D341Med (cell line): ENCODE measurements around the gene MED17.

Experiments
- DNase-seq: peaks from one replicate; pipeline ENCODE4 v3.0.0; 2012; ENCODE audit warnings: low spot score

The MED17 gene

DNA sequence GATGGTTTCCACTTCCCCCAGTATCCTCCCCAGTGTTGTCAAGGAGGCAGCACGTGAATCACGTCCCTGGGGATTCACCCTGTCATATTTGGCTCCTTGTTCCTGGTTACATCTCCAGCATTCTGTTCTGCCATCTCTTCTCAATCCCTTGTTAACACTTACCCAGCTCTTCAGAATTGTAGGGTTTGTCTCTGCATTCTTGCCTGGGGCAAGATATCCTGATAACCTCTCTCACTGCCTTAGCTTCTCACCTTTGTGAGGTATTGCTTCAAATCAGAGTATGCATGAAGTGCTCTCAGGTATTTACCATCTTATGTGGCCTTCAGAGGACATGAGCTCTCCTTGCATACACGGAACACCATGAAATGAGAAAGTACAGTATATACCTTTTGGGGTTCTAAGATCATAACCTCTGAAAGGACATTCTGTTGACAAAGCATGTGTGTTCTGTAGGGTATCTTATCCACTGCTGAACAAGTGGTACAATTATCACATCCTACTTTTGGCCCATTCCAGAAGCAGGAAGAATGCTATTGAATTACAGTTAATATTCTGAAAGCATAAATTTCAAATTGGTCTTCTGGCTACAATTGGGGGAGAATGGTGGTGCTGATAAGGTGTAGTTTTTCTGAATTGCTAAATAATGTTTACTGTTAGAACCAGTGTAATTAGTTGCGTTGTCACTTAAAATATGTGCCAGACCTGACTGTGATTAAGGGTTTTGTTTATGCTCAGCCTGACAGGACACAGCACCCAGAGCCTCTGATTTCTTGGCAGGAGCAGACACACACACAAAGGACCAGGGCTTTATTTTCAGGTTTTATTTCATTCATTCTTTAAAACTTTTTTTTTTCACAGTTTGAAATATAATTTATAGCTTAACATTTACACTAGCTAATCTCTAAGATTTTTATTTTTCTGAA lies 33.6 kb downstream of the MED17 start:
- DNase-seq, result no peak

DNA sequence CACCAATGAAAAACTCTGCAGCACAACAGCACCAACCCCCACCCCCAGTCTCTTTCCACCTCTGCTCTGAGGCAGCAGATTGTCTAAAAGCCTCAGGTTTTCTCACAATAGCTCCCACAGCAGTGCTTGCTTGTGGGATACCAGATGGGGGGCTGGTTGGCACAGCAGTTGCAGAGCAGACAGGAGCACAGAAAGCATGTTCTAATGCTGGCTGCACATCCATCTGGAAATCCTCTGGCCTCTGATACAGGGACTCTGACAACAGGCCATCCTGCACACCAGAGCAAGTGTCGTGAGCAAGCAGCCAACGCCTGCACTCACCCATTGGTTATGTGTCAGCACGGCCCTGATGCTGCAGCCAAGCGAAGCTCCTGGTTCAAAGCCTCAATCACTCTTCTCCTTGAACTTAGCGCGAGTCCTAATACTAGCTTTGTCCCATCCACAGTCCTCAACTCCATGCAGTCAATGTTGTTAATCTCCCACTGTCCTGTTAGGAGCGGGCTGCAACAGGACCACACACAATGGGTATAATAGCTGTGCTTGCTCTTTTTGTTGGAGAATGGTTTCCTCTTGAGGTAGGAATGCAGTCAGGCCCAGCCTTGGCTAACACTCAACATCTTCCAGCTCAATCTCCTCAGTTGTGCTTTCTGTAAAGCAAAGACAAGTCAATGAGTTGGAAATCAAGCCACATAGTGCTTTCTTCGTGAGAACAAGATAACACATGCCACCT lies 36.0 kb downstream of the MED17 start:
- DNase-seq, result no peak

DNA sequence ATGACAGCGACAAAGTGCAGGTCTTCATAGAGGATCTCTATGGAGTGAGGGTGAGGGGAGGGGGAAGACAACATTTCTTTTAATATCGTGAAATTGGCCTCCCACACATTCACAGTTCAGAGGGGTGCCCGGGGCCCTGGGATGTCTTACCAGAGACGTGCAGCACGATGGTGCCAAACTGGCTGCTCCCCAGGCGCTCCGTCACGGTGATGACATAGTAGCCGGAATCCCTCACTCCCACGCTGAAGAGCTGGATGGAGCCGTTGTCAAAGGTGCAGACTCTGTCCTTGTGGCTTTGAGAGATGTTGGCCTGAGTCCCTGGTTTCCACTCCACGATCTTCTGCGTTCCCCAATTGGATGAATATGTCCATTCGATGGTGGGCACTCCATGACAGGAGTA lies 36.8 kb downstream of the MED17 start:
- no peak for DNase-seq

DNA sequence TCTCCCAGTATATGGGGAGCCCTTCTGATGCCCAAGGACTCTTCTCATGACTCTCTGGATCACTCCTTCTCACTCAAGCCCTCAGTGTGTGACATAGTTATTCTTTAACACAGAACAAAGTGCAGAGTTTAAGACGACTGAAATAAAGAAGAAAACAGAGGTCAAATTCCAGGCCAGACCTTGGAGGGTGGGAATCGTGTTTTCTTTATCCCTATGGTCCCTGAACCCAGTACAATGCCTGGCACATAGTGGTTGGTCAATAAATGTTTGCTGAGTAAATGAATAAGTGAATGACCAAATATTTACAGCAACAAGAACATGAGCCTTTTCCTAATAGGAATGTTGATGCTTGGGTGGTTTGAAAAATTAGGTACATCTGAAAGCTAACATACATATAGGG lies 37.5 kb downstream of the MED17 start:
- DNase-seq, result no peak

DNA sequence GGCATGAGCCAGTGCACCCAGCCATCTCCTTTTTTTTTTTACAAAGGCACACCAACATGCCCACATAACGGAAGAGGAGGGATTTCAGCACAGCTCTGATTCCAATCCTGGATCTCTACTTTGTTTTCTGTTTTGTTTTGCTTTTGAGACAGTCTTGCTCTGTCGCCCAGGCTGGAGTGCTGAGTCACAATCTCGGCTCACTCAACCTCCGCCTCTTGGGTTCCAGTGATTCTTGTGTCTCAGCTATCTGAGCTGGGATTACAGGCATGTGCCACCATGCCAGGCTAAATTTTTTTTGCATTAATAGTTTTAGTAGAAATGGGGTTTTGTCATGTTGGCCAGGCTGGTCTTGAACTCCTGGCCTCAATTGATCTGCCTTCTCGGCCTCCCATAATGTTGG lies 38.3 kb downstream of the MED17 start:
- DNase-seq, result no peak

DNA sequence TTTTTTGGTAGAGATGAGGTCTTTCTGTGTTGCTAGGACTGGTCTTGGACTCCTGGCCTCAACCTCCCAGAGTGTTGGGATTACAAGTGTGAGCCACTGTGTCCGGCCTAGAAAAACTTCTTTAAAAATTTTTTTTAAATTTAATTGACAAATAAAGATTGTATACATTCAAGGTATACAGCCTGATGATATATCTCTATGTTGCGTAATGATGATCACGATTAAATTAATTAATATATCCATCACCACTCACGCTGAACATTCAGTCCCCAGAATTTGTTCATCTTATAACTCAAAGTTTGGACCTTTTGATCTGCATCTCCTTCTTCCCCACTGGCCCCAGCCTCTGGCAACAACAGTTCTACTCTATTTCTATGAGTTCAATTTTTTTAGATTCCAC lies 39.1 kb downstream of the MED17 start:
- no peak for DNase-seq

DNA sequence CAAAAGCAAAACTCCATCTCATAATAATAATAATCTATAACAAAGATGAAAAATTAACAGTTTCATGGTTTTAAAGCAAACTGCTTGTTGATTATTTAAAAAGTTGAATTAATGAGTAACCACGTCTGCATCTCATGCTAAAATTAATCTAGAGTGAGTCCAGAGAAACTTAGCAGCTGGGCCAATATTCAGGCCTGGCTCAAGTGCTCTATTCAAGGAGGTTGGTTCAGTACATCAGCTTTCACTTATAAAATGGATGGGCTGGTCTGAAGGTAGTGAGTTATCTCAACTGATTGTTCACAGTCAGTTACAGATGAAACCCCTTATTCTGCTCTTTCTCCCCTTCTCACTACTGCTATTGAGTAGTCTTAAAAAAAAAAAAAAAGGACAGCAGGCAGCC lies 43.3 kb downstream of the MED17 start:
- DNase-seq, result no peak

DNA sequence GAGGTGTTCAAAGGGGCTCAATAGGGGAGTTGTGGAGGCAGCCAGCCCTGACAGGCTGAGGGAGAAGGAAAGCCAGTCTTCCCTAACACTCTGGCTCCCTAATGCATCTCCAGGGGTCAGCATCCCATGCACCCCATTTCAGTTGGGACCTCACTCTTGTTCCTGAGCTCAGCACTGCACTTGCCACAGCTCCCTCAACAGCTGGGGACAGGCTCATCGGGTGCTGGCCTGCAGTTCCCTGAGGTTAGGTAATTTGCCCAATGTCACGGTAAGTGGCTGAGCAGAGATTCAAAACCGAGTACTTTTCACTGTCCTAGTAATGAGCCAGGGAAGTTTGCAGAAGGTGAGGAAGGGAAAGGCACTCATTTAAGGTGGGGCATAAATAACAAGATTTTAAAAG lies 45.5 kb downstream of the MED17 start:
- DNase-seq, result no peak

DNA sequence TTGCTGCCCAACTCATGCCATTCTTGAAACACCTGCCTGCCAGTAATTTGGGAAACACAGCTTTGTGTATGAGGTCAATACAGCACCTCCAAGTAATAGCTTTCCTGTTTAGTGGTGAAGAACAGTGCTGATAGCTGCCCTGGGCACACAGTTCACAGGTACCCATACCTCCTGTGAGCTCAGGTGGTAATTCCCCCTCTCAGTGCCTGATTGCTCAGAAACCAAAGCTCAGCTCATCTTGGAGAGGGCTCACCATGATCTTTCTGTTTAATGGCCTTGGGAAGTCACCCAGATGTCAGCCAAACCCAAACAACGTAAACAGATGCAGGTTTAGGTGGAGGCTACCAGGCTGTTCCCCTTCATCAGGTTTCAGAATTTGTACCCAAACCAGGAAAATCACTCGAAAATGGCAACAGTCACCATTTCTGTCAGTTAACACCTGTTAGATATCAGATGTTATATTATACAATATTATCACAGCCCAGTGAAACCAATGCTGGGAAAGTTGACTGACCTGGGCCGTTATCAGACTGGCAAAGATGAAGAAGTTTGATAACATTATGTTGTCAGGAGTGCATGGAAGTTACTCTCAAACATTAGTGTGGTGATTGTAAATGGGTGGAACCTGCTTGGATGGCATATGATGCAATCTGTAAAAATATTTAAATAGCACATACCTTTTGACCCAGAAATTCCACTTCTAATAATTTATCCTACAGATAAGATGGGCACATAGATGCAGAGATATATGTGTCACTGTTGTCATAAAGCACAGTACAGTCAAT lies 47.5 kb downstream of the MED17 start:
- no peak for DNase-seq

DNA sequence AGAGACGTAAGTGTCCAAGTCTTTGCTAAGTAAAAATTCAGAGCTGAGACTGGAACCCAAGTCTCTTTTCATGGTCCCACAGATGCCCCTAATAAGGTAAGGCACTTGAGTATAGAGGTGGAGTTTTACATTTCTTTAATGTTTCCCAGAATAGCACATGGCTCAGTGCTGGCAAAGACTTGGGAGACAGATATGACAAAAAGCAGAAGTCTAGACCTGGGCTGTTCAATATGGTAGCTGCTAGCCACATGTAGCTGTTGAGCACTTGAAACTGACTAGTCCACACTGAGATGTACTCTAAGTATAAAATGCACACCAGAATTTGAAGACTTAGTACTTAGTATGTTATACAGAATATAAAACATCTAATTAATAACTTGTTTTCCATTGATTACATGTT lies 48.7 kb downstream of the MED17 start:
- no peak for DNase-seq

DNA sequence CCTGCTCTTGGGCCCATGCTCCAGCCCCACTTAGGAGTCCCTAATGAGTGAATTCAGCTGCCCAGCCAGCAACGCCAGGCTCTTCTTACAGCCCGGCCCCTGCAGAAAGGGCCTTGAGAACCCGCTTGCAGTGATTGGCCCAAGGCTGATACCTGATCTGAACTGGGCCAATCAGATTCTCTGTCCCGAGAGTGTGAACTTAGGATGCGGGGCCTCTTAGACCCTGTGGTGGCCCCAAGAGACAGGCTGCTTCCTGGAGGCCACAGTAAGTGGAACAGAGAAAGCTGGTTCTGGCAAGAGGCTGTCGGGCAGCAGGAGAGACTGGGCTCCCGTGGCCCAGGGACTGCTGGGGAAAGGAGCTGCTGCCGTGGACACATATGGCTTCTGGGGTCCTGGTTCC lies 54.9 kb downstream of the MED17 start:
- DNase-seq, result no peak

DNA sequence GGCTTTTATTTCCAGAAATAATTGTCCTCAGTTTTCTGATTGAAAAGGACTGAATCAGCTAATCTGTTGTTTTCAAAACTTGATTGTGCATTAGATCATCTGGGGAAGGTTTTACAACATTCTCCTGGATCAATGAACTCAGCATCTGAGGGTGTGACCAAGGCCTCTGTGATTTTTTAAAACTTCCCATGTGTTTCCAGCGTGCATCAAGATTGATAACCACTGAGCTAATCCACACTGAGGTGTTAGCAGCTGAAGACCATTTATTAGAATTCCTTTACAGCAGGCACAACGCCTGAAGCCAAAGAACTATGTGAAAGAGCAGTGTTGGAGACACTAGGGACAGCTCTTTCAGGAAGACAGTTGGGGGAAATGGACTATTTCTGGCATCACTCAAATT lies 56.1 kb downstream of the MED17 start:
- no peak for DNase-seq

DNA sequence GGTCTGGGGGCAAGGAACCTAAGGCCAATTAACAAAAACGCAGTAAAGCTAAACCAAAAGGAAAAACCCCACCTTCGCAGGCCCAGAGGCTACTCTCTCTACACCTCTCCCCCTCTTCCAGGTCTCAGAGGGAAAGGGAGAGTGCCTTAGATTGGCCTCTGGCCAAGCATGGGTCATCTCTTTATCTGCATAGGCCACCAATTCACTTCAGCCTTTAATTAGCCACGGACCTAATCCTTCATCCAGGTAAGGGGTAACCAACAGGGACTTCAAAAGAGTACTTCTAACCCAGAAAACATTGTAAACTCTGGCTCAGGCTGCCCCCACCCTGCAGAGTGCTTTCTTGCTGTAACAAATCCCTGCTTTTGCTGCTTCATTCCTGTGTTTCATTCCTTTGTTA lies 56.9 kb downstream of the MED17 start:
- DNase-seq, result no peak

DNA sequence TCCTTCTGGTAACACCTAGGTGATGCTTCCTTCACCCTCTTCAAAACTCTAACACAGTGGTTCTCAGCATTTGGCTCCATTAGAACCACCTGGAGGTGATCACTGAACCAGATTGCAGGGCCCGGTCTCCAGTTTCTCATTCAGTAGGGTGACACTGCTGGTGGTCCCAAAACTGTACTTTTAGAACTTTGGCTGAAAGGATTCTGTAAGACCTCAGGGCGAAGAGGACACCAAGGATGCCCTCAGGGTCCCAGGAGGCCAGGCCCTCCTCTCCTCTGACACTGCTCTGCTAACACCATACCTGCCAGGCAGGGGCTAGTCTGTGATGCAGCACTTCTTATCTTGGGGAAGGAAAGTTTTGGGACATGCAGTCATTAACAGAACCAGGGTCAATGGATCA lies 57.4 kb downstream of the MED17 start:
- no peak for DNase-seq

DNA sequence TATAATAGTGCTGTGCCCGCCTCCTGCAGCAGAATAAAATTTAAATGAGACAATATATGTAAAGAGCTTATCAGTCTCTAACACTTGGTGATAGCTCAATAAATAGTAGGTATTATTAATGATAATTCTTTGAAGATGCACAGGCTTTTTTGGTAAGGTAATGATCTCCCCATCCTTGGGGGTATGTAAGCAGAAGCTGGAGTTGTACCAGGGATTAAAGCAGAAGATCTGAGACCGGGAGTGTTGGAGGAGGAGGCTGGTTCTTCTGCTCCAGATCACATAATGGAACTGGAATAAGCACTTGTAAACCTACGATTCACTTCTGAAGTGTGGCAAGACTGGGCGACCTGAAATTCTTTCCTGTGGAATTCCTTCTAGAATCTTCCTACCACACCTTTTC lies 58.0 kb downstream of the MED17 start:
- DNase-seq, result no peak

DNA sequence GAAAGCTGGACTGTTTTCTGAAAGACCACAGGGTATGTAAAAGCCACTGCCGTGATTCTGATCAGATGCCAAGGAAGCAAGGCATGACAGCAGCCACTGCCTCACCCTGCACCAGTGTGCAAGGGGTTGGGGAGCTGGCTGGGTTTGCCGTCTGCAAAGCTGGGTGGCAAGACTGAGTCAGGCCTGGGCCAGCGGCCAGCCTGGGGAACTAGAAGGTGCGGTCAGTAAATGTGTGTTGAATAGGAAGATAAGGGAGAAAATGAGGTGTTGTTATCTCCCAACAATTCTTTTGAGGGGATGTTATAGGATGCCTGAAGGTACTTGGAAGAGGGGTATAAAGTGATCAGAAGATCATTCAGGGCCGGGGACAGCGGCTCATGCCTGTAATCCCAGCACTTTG lies 58.4 kb downstream of the MED17 start:
- no peak for DNase-seq

DNA sequence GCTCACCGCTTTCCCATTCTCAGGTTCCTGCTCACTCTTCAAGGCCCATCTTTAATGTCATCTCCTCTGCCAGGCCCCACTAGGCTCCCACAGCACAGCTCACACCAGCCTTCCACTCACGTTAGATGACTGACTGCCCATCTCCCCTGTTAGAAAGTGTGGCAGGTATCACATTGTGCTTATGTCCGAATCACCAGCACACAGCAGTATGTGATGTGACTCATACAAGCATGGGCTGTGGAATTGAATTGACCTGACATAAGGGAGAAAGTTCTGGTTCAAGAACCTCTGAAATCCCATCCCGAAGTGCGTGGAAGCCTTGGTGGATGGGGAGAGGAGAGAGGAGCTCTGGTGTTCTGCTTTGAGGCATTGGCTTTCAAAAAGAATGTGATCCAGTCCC lies 59.8 kb downstream of the MED17 start:
- no peak for DNase-seq

DNA sequence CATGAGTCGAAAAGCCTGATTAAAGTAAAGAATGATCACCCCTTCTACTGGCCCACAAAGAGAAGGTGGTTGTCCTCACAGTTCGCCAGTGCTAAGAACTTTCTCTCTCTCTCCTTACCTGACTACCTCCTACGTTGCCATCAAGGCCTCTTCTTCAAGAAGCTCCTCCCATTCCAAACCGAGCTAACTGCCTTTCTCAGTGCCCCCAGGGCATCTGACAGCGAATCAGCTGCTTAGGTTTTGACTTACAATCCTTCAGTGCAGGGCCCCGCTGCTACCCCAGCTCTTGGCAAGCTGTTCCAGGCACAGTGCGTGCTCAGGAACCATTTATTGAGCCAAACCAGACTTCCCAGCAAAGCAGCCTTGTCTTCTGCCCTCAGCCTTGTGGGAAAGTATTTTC lies 60.5 kb downstream of the MED17 start:
- no peak for DNase-seq

DNA sequence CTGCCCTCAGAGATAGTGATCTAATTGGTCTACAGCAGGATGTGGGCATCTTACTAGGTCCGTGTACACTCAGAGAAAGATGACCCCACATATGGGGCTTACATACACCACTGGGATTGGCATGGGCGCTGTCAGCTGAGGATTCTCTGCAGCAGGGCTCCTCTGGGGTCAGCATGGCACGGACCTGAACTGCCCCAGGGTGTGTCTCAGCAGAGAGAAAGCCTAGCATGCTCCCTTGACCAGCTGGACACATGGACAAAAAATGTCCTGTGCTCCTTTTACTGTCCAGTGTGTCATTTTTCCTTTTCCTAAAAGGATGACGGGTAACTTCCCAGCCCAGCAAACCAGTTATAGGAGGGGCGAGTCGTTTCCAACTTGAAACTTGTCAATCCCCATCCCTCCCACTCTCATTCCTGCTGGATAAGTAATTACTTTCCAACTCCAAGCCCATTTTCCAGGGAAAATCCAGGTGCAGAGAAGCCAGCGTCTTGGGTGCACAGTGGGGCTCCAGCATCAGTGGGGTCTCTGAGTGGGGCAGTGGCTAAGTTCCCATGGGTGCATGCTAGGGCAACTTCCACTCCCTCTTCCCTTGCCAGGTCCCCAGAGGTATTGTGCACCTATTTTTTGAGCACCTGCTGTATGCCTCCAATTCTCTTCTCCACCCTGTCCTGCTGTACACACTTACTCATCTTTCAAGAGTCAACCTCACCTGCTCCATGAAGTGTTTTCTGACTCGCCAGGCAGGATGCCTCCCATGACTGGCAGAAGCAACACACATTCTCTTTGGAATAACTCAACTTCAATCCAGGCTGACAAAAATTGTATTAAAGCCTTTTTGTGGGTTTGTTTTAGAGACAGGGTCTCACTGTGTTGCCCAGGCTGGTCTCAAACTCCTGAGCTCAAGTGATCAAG lies 61.4 kb downstream of the MED17 start:
- DNase-seq, result no peak

DNA sequence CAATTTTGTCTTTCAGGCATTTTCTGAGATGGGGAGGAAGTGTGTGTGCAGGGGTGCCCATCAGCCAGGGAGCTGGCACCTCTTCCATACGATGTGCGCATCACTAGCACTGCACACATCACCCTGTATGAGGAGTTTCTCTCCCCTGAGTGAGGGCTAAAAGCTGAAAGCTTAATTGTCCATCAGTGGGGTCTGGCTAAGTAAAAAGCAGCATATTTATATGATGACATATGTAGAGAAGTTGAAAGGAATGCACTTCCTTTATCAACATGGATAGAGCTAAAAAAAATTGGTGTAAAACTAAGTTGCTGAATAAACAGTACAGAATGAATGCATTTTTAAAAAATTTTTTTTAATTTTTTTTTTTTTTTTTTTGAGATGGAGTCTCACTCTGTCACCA lies 62.3 kb downstream of the MED17 start:
- DNase-seq, result no peak

DNA sequence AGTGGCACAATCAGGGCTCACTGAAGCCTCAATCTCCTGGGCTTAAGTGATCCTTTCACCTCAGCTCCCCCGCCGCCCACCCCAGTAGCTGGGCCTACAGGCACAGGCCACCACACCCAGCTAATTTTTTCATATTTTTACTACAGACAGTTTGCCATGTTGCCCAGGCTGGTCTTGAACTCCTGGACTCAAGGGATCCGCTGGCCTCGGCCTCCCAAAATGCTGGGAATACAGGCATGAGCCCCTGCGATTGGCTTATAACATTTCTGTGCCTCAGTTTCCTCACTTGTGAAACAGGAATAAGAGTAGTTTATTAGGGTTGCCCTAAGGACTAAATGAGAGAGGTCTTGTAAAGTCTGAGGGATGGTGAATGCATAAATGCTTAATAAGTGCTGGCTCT lies 65.1 kb downstream of the MED17 start:
- DNase-seq, result no peak
